HCT116 (cell line): ENCODE measurements around the gene ERGIC1. TPM values are rescaled to one million over a fixed set of nuclear protein-coding genes. Genes with fewer than 3 reads are reported as not detected.

ENCODE experiments used
- ATAC-seq: fragments of 200-7000 bp; cut with Tn5 transposase; 2 replicates; pipeline ENCODE4 v1.9.1; 2020; ENCODE audit warnings: mild to moderate bottlenecking, moderate library complexity
- BruUV-seq: library from RNA; stranded (reverse); fragments of 400-500 nt; replicated peaks from 2 replicates; lab custom pipeline; 2021; lab: Mats Ljungman, UMichigan
- CTCF ChIA-PET: fragments of 300-600 bp; sonication (Branson Sonifier 250); formaldehyde crosslinking; loops from one replicate; lab custom pipeline; 2021; ENCODE audit warnings: antibody characterized with exemption; lab: Charles Lee
- POLR2A ChIA-PET: fragments of 300-600, 350-600 bp; sonication (Branson Sonifier 250); formaldehyde crosslinking; loops from one replicate; lab custom pipeline; 2021; ENCODE audit warnings: antibody characterized with exemption; lab: Charles Lee
- RAD21 ChIA-PET, 2 experiments: fragments of 300-600 bp; sonication (Branson Sonifier 250); formaldehyde crosslinking; loops; one replicate each; lab custom pipeline; 2023; ENCODE audit warnings: low total read pairs in 2 of 2; ENCODE audit not compliant: uncharacterized antibody in 2 of 2, unreplicated experiment in 2 of 2, low non-redundant PET in 1 of 2; lab: Charles Lee
- DNase-seq: peaks from one replicate; pipeline ENCODE4 v3.0.0-alpha.2; 2010; ENCODE audit warnings: low read depth, low spot score
- H2AFZ ChIP-seq: fragments of 200-600 bp; shearing (Covaris generic), sonication (generic); 2 replicates; pipeline ENCODE4 v1.6.1; 2017; ENCODE audit warnings: low read depth, mixed run types, mixed read lengths, antibody characterized with exemption, low read length; ENCODE audit not compliant: poor library complexity, severe bottlenecking
- H3K27ac ChIP-seq: 2 replicates; pipeline ENCODE4 v1.5.1; 2012; ENCODE audit warnings: low read depth, low read length
- H3K27me3 ChIP-seq: fragments of 200-600 bp; sonication (generic); 2 replicates; pipeline ENCODE4 v1.6.1; 2016; ENCODE audit warnings: mixed run types, low read length, mixed read lengths; ENCODE audit not compliant: insufficient read depth
- H3K36me3 ChIP-seq, 2 experiments: fragments of 200-500 bp in 1 of 2; fragments of 200-600 bp in 1 of 2; sonication (Bioruptor generic) in 1 of 2; sonication (generic) in 1 of 2; 2 replicates each; pipeline versions ENCODE4 v1.5.1 to v1.6.1; 2014 to 2016; ENCODE audit warnings: low read length in 2 of 2, inconsistent platforms in 1 of 2, mixed read lengths in 1 of 2, mixed run types in 1 of 2; ENCODE audit not compliant: insufficient read depth in 2 of 2, control insufficient read depth in 1 of 2
- H3K4me1 ChIP-seq, 2 experiments: fragments of 200-600 bp in 1 of 2; sonication (generic) in 1 of 2; 2 replicates each; pipeline versions ENCODE4 v1.5.1 to v1.6.1; 2012 to 2017; ENCODE audit warnings: low read length in 2 of 2, inconsistent platforms in 1 of 2, mild to moderate bottlenecking in 1 of 2, mixed read lengths in 1 of 2, mixed run types in 1 of 2, moderate library complexity in 1 of 2; ENCODE audit not compliant: insufficient read depth in 2 of 2, control insufficient read depth in 1 of 2
- H3K4me2 ChIP-seq: fragments of 200-600 bp; sonication (generic); 2 replicates; pipeline ENCODE4 v1.6.1; 2017; ENCODE audit warnings: mixed run types, low read length, mixed read lengths
- H3K4me3 ChIP-seq, 2 experiments: fragments of 200-600 bp in 1 of 2; sonication (generic) in 1 of 2; replicated peaks in 1 of 2; 2 replicates each; pipeline ENCODE4 v1.5.1; 2011 to 2016; ENCODE audit warnings: low read length in 2 of 2, control low read depth in 1 of 2, low read depth in 1 of 2, mild to moderate bottlenecking in 1 of 2, mixed read lengths in 1 of 2, mixed run types in 1 of 2
- H3K79me2 ChIP-seq: fragments of 200-600 bp; sonication (generic); 2 replicates; pipeline ENCODE4 v1.6.1; 2017; ENCODE audit warnings: mild to moderate bottlenecking, mixed run types, low read length, moderate library complexity, mixed read lengths; ENCODE audit not compliant: insufficient read depth
- H3K9ac ChIP-seq: fragments of 200-600 bp; sonication (generic); 2 replicates; pipeline ENCODE4 v1.6.1; 2016; ENCODE audit warnings: low read length, mixed read lengths
- H3K9me2 ChIP-seq: fragments of 200-600 bp; sonication (generic), shearing (Covaris generic); 2 replicates; pipeline ENCODE4 v1.6.1; 2017; ENCODE audit warnings: mixed run types, mild to moderate bottlenecking, moderate library complexity; ENCODE audit not compliant: insufficient read depth
- H3K9me3 ChIP-seq, 2 experiments: fragments of 200-500 bp in 1 of 2; fragments of 200-600 bp in 1 of 2; sonication (Bioruptor generic) in 1 of 2; sonication (generic) in 1 of 2; 2 replicates each; pipeline ENCODE4 v1.6.1; 2014 to 2017; ENCODE audit warnings: low read length in 2 of 2, mixed read lengths in 2 of 2, inconsistent platforms in 1 of 2, low read depth in 1 of 2, mild to moderate bottlenecking in 1 of 2, mixed run types in 1 of 2, moderate library complexity in 1 of 2; ENCODE audit not compliant: control insufficient read depth in 1 of 2, insufficient read depth in 1 of 2
- H4K20me1 ChIP-seq: fragments of 200-600 bp; sonication (generic), shearing (Covaris generic); 2 replicates; pipeline ENCODE4 v1.6.1; 2017; ENCODE audit warnings: mixed run types, mild to moderate bottlenecking, moderate library complexity; ENCODE audit not compliant: insufficient read depth
- CBX3 ChIP-seq: IDR thresholded peaks from 2 replicates; pipeline ENCODE4 v1.6.1; 2012; ENCODE audit warnings: low read depth
- EZH2phosphoT487 ChIP-seq: fragments of 200-600 bp; IDR thresholded peaks from 2 replicates; pipeline ENCODE4 v1.6.1; 2018; ENCODE audit warnings: antibody characterized with exemption, borderline replicate concordance
- FOSL1 ChIP-seq: IDR thresholded peaks from 2 replicates; pipeline ENCODE4 v1.6.1; 2012; ENCODE audit warnings: low read depth
- MAX ChIP-seq: IDR thresholded peaks from 2 replicates; pipeline ENCODE4 v1.6.1; 2012
- POLR2AphosphoS5 ChIP-seq: IDR thresholded peaks from 2 replicates; pipeline ENCODE4 v1.6.1; 2011; ENCODE audit warnings: mild to moderate bottlenecking, low read depth, low read length, moderate library complexity
- RAD21 ChIP-seq: IDR thresholded peaks from 2 replicates; pipeline ENCODE4 v1.6.1; 2012; ENCODE audit warnings: low read depth, mild to moderate bottlenecking
- TCF7L2 ChIP-seq: IDR thresholded peaks from 2 replicates; pipeline ENCODE4 v1.7.0; 2011; ENCODE audit warnings: borderline replicate concordance, inconsistent platforms; ENCODE audit not compliant: insufficient read depth, insufficient read length; ENCODE audit errors: extremely low read depth
- intact Hi-C: fragments of 100-400 bp; cut with micrococcal nuclease; formaldehyde crosslinking; loops from 2 replicates; pipeline ENCODE4 v1.10.0; 2022
- total RNA-seq: library from RNA; stranded (reverse); gene quantifications from one replicate; pipeline ENCODE4 v1.2.1, GENCODE V29; 2021; ENCODE audit not compliant: unreplicated experiment

The ERGIC1 gene
- total RNA-seq, 1 experiment from 2014 or later, result 73.3 TPM

DNA sequence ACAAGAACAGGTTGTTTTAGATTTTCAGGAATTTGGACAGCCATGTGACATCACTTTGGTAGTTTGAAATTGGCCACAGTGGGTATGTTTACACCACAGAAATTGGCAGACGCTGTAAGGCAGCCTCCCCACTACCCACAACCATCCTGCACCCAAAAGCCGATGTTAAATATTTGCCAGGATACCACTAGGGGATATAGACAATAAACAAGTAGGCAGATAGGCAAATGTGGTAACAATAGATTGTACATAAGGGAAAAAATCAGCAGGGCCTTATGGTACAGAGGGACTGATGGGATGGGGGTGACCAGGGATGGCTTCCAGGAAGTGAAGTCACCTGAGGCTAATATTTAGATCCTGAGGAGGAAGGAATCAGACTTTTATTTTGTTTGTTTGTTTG is 31.9 kb upstream of the ERGIC1 start:
- H3K9me2 ChIP-seq, result no peaks in the 10 kb centered on the region
- H3K36me3 ChIP-seq, result no peaks in the 10 kb centered on the region
- H3K79me2 ChIP-seq, result no peaks in the 10 kb centered on the region
- DNase-seq (no peak), ATAC-seq (no peak)
- ChIA-PET CTCF (no interaction called here), POLR2A (no interaction called here), RAD21 (no interaction called here)
- H3K4me2 ChIP-seq, result no peak overlapping the region
- H2AFZ ChIP-seq, result no peak overlapping the region
- BruUV-seq, result no TSS peak
- H3K27ac ChIP-seq, result no peak overlapping the region
- no peaks in the 10 kb centered on the region for H4K20me1 ChIP-seq
- H3K27me3 ChIP-seq, result no peaks in the 10 kb centered on the region
- TF ChIP-seq RAD21 (no peak), POLR2AphosphoS5 (no peak), MAX (no peak), FOSL1 (no peak), CBX3 (no peak), TCF7L2 (no peak)
- TF ChIP-seq, all 23 proteins: peak for 0
- Histone ChIP-seq H3K9ac (no peak overlapping the region), H3K9me3 (no peaks in the 10 kb centered on the region), H3K4me1 (peaks cover 10 to 54% of the 10 kb centered on the region in 2 experiments), H3K4me3 (no peak overlapping the region)
- intact Hi-C loops, result no loop called here

GRCh38 chr5:172802567-172803176 is 31.4 kb upstream of the ERGIC1 start:
- no peak for DNase-seq
- Histone ChIP-seq H3K9ac (no peak overlapping the region), H3K27me3 (no peaks in the 10 kb centered on the region), H3K4me2 (no peak overlapping the region), H3K9me2 (no peaks in the 10 kb centered on the region), H3K4me3 (no peak overlapping the region), H4K20me1 (no peaks in the 10 kb centered on the region), H3K36me3 (no peaks in the 10 kb centered on the region), H3K9me3 (no peaks in the 10 kb centered on the region), H3K27ac (no peak overlapping the region), H2AFZ (no peak overlapping the region)
- no peak for ATAC-seq
- CTCF ChIA-PET, result no interaction called here
- BruUV-seq, result no TSS peak
- no peak for TF ChIP-seq CBX3
- TF ChIP-seq EZH2phosphoT487, result no peak
- TF ChIP-seq, all 23 proteins: peak for 0
- peaks cover 15 to 60% of the 10 kb centered on the region in 2 experiments for H3K4me1 ChIP-seq
- intact Hi-C loops, result no loop called here
- H3K79me2 ChIP-seq, result no peaks in the 10 kb centered on the region
- ChIA-PET POLR2A (no interaction called here), RAD21 (no interaction called here)
